ENCODE data around the gene PRKCE.

- TF ChIP-seq EZH2phosphoT487 (IDR thresholded peaks at IDR 0.05; ENCODE audit: borderline replicate concordance) (no peak), CTCF (IDR thresholded peaks at IDR 0.05 in 2 of 3, conservative IDR thresholded peaks at IDR 0.05 in 1 of 3; ENCODE audit: borderline replicate concordance in 1 of 3, insufficient read depth in 1 of 3, low read depth in 2 of 3, low read length in 2 of 3) (no peak), JUND (IDR thresholded peaks at IDR 0.05) (no peak), POLR2AphosphoS5 (IDR thresholded peaks at IDR 0.05; ENCODE audit: low read depth, low read length) (no peak), ELF1 (IDR thresholded peaks at IDR 0.05; ENCODE audit: borderline replicate concordance, low read depth) (no peak), EZH2 (IDR thresholded peaks at IDR 0.05) (no peak), ZNF274 (IDR thresholded peaks at IDR 0.05; ENCODE audit: low read depth, low read length) (no peak)
- TF ChIP-seq, protein P1, sequence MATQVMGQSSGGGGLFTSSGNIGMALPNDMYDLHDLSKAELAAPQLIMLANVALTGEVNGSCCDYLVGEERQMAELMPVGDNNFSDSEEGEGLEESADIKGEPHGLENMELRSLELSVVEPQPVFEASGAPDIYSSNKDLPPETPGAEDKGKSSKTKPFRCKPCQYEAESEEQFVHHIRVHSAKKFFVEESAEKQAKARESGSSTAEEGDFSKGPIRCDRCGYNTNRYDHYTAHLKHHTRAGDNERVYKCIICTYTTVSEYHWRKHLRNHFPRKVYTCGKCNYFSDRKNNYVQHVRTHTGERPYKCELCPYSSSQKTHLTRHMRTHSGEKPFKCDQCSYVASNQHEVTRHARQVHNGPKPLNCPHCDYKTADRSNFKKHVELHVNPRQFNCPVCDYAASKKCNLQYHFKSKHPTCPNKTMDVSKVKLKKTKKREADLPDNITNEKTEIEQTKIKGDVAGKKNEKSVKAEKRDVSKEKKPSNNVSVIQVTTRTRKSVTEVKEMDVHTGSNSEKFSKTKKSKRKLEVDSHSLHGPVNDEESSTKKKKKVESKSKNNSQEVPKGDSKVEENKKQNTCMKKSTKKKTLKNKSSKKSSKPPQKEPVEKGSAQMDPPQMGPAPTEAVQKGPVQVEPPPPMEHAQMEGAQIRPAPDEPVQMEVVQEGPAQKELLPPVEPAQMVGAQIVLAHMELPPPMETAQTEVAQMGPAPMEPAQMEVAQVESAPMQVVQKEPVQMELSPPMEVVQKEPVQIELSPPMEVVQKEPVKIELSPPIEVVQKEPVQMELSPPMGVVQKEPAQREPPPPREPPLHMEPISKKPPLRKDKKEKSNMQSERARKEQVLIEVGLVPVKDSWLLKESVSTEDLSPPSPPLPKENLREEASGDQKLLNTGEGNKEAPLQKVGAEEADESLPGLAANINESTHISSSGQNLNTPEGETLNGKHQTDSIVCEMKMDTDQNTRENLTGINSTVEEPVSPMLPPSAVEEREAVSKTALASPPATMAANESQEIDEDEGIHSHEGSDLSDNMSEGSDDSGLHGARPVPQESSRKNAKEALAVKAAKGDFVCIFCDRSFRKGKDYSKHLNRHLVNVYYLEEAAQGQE (IDR thresholded peaks at IDR 0.05; ENCODE audit: low read depth) = no peak
- TF ChIP-seq, protein P2, sequence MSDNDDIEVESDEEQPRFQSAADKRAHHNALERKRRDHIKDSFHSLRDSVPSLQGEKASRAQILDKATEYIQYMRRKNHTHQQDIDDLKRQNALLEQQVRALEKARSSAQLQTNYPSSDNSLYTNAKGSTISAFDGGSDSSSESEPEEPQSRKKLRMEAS (IDR thresholded peaks at IDR 0.05) = no peak
- TF ChIP-seq, protein P3, sequence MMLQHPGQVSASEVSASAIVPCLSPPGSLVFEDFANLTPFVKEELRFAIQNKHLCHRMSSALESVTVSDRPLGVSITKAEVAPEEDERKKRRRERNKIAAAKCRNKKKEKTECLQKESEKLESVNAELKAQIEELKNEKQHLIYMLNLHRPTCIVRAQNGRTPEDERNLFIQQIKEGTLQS (IDR thresholded peaks at IDR 0.05) = no peak
Measured at GRCh38 chr2:46135958-46136357, 484.5 kb downstream of the PRKCE start.
